DMS 273 (cell line): Measurements from ENCODE around the gene SECISBP2.
"Not testable (repeated sequence)": the region's sequence is repeated elsewhere in the genome, so short reads cannot be mapped to it uniquely, and the experiment has no call there.

Source experiments
- DNase-seq: peaks from one replicate; lab custom pipeline; 2025; ENCODE audit not compliant: unreplicated experiment; lab: John Stamatoyannopoulos, UW

Gene SECISBP2, protein sequence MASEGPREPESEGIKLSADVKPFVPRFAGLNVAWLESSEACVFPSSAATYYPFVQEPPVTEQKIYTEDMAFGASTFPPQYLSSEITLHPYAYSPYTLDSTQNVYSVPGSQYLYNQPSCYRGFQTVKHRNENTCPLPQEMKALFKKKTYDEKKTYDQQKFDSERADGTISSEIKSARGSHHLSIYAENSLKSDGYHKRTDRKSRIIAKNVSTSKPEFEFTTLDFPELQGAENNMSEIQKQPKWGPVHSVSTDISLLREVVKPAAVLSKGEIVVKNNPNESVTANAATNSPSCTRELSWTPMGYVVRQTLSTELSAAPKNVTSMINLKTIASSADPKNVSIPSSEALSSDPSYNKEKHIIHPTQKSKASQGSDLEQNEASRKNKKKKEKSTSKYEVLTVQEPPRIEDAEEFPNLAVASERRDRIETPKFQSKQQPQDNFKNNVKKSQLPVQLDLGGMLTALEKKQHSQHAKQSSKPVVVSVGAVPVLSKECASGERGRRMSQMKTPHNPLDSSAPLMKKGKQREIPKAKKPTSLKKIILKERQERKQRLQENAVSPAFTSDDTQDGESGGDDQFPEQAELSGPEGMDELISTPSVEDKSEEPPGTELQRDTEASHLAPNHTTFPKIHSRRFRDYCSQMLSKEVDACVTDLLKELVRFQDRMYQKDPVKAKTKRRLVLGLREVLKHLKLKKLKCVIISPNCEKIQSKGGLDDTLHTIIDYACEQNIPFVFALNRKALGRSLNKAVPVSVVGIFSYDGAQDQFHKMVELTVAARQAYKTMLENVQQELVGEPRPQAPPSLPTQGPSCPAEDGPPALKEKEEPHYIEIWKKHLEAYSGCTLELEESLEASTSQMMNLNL

GRCh38 chr9:89318123-89319014, at the start of gene SECISBP2:
Gene SECISBP2, plus strand, starts transcription at chr9:89318500. Its CDS starts 77 bp downstream, at chr9:89318577.
- peak; percentile 98 for DNase-seq

GRCh38 chr9:89273528-89274279, 44.6 kb upstream of the SECISBP2 start:
- DNase-seq = no peak

GRCh38 chr9:89274838-89275237, 43.5 kb upstream of the SECISBP2 start:
- no peak for DNase-seq

DNA sequence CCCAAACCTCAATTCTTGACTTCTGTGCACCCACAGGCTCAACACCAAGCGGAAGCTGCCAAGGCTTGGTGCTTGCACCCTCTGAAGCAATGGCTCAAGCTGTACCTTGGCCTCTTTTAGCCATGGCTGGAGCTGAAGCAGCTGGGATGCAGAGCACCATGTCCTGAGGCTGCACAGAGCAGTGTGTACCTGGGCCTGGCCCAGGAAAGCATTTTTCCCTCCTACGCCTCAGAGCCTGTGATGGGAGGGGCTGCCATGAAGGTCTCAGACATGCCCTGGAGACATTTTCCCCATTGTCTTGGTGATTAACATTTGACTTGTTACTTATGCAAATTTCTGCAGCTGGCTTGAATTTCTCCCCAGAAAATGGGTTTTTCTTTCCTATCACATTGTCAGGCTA, 42.3 kb upstream of the SECISBP2 start:
- not testable (repeated sequence) for DNase-seq

GRCh38 chr9:89277043-89277442, 41.3 kb upstream of the SECISBP2 start:
- no peak for DNase-seq

DNA sequence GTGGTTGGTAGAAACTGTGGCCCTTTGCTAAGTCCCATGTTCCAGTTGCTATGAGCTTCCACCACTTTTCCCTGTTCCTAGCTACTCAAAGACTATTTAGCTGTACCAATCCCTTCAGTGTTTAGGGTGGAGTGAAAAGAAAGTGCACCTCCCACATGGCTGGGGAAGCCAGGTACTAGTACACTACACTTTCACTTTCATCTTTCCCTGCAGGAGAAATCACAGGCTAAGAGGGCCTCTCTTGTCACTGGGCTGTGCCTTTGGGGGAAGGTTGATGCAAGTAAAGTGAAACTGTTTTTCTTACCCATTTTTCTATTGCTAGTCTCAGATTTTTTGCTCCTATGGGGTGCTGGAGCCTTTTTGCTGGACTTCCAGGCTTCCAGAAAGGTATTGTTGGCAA, 40.8 kb upstream of the SECISBP2 start:
- no peak for DNase-seq

- peak; percentile 6 for DNase-seq
Measured at GRCh38 chr9:89278551-89278950, 39.7 kb upstream of the SECISBP2 start.

GRCh38 chr9:89278997-89279739, 39.1 kb upstream of the SECISBP2 start:
- DNase-seq = peak; percentile 76

- no peak for DNase-seq
Measured at GRCh38 chr9:89281106-89281505, 37.2 kb upstream of the SECISBP2 start.

GRCh38 chr9:89282248-89282968, 35.9 kb upstream of the SECISBP2 start:
- not testable (repeated sequence) for DNase-seq

GRCh38 chr9:89284076-89284475, 34.2 kb upstream of the SECISBP2 start:
- DNase-seq = no peak

- DNase-seq = no peak
Measured at GRCh38 chr9:89291741-89292140, 26.6 kb upstream of the SECISBP2 start.

GRCh38 chr9:89293014-89293413, 25.3 kb upstream of the SECISBP2 start:
- no peak for DNase-seq

DNA sequence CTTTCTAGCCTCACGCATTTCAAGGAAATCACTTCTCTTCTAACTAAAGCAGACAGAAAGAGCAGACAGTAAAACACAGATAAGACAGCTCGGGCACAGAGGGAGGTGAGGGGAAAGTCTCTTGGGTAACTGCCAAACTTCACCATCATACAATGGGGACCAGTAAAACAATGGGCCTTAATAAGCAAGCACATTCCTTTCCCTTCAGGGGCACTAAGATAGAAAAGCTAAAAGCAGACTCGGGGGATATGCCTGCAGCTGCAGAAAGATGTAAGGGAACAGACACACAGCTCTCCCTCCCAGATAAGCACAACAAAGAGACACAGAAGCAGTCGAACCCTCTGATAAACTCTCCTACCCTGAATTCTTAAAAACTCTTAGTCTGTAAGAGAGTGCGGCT, 22.9 kb upstream of the SECISBP2 start:
- no peak for DNase-seq

DNA sequence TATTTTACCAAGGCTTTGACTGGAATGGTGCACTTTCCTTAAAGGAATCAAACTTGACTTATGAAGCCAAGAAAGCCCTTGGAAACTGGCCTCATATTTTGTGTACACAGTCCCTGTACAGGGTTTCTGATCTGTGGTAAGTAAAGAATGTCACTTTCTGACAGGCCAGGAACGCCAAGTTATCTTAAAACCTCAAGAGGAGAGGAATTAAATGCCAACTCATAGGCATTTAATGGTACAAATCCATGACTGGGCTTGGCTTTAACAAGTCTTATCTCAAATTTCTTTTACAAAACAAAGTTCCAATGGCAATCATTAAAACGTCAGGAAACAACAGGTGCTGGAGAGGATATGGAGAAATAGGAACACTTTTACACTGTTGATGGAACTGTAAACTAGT, 16.3 kb upstream of the SECISBP2 start:
- DNase-seq = not testable (repeated sequence)

DNA sequence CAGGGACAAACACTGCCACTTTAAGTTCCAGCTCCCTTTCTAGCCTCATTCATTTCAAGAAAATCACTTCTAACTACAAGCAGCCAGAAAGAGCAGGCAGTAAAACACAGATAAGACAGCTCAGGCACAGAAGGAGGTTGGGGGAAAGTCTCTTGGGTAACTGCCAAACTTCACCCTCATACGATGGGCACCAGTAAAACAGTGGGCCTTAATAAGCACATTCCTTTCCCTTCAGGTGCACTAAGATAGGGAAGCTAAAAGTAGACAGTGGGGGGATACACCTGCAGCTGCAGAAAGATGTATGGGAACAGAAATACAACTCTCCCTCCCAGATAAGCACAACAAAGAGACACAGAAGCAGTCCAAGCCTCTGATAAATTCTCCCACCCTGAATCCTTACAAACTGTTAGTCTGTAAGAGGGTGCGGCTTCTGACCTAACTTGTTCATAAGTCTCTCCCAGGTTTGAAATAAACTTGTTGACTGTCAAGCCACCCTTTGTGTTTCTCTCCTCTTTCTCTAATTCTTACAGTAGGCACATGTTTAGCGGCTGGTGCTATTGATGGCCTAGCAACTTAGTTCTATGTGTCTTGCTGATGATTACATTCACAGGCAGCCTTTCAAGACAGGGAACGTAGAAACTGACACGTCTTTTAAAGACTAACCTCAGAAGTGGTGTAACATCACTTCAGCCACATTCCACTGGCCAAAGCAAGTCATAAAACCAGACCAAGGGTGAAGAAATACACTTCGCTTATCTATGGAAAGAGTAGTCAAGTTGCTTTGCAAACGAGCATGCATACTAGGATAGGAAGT, 14.1 kb upstream of the SECISBP2 start:
- no peak for DNase-seq

- no peak for DNase-seq
Measured at GRCh38 chr9:89304834-89305188, 13.5 kb upstream of the SECISBP2 start.

DNA sequence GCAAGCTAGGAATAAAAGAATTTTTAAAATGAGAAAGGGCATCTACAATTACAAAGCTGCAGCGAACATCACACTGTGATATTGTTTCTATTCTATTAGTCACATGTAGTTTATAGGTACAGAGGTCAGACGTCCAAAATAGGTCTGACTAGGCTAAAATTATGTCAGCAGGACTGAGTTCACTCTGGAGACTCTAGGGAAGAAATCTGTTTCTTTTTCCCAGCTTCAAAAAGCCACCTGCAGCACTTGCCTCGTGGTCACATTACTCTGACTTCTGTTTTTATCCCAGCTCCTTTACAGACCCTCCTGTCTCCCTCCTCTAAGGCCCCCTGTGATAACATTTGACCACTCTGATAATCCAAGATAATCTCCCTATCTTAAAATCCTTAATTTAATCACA, 12.4 kb upstream of the SECISBP2 start:
- DNase-seq = no peak
